HG03280 (cell line): ENCODE results near the gene CEP44.
A peak's percentile ranks its signal among the peaks of the same experiment; 100 is the strongest.
"Not testable (repeated sequence)": the region's sequence is repeated elsewhere in the genome, so short reads cannot be mapped to it uniquely, and the experiment has no call there.

Source experiments
- ATAC-seq: cut with Tn5 transposase; IDR thresholded peaks from one replicate; pipeline ENCODE4 v1.9.1; 2021; ENCODE audit warnings: mild to moderate bottlenecking, moderate library complexity; ENCODE audit not compliant: unreplicated experiment

The CEP44 gene

DNA sequence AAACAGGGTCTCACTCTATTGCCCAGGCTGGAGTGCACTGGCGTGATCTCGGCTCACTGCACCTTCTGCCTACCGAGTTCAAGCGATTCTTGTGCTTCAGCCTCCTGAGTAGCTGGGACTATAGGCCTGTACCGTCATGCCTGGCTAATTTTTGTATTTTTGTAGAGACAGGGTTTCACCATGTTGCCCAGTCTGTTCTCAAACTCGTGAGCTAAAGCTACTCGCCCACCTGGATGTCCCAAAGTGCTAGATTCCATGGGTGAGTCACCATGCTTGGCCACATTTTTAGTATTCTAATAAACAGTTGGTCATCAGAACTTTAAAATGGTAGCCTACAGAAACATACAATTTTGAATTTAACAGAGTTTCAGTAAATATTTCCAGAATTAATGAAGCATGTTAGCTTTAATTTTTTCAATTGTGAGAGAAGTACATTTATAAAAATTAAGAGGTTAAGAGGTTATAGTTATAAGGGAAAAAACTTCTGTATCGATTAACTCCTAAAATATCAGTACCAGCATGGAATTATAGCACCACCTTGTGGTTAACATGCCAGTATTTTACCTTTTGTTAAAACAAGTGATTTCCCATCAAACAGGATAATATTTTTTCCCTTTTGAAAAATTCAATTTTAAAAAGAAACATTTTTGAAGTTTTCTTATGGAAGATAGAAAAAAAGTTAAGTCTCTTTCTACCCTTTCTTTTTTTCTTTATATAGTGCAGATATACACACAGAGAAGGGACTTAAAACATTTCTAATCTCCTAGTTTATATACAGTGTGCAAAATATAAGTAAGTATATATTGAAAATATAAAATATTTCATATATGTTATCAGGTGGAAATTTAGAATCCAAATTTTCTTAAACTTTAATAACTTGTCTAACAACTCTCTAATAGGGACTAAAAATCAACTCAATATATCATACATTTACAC, 35.4 kb downstream of the CEP44 start:
- no peak for ATAC-seq

DNA sequence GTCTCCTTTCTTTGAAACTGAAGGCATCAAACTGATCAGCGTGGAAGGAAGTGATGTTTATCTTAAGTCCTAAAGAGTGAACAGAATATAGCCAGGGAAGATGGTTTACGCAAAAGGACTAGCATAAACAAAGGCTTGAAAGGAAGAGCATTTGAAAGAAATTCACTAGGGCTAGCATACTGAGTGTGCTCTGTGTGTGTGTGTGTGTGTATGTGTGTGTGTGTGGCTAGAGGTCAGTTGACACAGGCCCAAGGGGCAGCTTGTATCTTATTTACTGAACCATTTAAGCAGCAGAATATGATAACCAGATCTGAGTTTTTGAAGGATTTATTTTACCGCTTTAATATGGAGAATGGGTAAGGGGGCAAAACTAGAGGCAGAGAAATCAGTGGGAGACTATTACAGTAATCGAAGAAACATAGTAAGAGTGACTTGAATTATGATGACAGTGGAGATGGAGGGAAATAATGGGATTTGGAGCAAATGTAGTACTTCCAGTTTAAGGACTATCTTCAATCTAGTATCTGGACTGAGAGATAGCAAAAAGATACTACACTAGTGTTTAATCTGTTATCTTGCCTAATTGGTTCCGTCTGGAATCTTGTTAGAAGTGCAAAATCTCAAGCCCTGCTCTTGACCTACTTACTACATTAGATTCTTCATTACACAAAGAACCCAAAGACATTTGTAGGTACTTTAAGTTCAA, 36.9 kb downstream of the CEP44 start:
- ATAC-seq, result no peak

DNA sequence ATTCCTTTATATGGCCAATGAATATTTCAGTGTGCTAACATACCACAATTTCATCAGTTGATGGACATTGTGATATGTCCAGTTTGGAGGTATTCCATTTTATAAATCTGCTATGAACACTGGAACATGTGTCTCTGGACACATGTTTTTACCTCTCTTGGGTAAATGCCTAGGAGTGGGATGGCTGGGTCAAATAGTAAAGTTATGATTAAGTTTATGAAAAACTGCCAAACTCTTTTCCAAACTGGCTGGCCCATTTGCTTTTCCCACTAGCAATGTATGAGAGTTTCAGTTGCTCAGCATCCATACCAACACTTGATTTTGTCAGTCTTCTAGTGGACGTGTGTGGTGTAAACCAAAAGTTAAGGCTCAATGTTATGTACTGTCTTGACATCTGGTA, 40.5 kb downstream of the CEP44 start:
- no peak for ATAC-seq

DNA sequence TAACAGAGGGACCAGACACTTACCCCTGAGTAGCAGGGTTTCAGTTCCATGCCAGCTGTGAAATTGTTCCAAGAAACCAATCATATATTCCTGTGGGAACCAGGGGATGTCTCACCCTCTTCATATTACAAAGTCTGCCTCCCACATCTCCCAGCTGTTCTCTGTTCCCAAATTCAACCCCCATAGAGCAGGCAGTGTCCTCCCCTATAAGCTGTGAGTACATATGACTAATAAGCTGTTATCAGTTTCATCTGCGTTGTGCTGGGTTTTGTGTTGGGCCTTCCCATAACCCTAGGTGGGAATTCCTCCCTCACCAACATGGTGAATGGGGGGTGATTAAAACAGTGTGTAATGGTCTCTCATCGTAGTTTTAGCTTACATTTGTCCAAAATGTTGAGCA, 41.0 kb downstream of the CEP44 start:
- no peak for ATAC-seq

DNA sequence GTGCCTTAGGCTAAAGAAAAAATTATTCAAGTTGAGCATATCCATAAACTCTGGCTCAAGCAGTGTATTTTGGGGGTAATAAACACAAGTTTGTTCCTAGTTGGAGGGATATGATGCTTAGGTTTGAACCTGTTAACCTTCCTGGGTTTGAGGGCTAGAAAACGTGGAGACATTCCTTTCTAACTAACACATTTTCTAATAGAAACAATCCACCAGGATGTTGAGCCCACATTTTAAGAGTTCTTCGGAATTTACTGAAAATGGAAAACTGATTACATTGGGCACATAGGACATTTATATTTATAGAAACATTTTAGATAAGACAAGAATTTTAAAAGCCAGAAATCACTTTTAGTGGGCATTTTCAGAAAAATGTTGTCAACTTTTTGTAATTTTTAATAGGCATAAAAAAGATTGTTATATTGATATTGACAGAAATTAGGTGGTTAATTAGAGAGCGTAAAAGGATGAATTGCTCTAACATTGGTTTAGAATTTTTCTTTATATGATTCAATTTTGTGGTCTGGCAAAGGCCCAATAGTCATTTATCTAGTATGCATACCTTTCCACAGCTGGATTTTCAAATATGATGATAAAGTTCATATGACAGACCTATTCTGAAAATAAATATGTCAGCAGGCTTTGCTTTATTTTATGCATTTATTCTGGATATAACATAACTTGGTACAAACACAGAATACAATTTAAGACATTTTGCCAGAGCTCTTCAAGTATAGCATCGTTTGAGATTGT, 49.2 kb downstream of the CEP44 start:
- no peak for ATAC-seq

DNA sequence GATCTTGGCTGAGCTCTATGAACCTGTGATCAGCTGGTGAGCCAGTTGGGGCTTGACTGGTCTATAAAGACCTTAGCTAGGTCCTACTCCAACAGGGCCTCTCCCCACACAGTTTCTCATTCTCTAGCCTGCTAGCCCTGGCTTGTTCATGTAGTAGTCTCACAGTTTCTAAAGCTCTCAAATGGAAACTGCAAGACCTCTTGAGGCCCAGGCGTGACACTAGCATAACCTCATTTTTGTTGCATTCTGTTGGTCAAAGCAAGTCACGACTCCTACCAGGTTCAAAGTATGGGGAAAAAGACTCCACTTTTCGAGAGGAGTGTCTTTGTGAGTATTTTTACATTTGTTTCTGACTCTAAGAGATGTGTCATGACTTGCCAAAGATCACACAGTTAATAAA, 50.9 kb downstream of the CEP44 start:
- ATAC-seq, result peak; percentile 98

DNA sequence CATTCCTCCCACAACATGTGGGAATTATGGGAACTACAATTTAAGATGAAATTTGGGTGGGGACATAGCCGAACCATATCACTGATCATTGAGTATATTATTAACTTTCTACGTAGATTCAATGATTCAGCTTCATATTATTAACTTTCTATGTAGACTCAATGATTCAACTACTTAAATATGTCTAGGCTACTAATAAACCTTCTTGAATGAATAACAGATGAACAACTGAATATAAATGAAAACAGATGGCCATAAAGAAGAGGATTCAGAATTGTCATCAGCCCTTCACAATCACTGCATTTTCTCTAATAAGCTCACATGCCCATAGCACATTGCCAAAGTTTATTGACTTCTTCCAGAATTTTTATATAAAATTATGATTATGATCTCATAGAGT, 57.0 kb downstream of the CEP44 start:
- no peak for ATAC-seq

DNA sequence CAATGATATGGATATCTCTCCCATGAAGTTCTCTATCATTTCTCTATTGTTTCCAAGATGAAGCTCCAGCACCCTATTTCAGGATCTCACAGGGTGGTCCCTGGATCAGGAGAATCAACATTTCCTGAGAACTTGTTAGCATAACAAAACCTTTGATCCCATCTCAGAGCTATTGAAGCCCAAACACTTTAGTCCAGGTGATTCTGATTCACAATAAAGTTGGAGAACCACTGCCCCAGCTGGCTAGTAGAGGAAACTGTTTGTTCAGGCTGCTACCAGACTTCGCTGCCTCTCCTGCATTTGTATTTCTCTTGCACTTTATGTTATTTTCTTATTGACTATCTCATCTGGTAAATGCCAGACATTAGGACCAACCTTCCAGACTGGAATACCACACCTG, 65.4 kb downstream of the CEP44 start:
- no peak for ATAC-seq

DNA sequence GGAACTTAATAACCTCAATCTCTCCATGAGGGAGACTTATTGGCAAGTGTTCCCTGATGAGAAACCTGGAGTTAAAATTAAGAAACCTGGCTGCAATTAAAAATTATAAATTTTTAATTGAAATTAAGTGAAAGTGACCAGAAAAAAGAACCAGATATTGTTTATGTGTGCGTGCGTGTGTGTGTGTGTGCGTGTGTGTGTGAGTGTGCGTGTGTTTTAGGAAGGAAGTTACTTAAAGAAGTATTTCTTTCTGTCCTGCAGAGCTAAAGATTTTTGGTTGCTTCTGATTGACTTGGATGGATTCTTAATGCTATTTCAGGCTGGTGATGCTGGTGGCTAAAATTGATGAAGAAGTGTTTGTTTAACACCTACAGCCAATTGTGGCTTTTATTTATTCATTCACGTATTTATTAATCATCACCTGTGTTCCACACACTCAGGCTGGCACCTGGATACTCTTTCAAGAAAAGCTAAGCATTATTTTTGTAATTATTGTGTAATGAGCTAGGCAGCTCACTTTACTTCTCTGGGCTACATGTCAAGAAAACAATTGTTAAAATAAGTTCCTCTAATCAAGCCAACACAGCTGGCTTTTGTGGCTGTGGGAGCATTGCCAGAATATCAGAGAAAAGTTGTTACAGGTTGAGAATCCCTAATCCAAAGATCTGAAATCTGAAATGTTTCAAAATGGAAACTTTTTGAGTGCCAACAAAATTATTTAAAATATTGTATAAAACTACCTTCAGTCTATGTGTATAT, 68.5 kb downstream of the CEP44 start:
- ATAC-seq, result no peak

DNA sequence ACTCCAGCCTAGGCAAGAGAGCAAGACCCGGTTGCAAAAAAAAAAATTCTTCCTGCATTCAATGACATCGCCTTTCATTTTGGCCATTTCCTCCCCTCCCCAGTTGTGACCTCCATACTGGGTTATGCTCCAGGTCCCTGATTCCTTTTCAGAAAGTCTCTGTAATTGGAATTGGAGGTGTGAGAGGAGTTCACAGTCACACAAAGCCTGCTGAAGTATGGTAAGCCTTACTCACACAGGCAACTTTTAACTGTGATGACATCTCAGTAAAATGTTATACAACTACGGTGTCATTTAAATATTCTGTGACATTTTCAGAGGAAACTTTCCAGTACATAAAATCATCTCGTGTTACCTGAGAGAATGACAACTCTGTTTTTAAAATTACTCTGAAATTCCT, 73.6 kb downstream of the CEP44 start:
- ATAC-seq, result no peak

DNA sequence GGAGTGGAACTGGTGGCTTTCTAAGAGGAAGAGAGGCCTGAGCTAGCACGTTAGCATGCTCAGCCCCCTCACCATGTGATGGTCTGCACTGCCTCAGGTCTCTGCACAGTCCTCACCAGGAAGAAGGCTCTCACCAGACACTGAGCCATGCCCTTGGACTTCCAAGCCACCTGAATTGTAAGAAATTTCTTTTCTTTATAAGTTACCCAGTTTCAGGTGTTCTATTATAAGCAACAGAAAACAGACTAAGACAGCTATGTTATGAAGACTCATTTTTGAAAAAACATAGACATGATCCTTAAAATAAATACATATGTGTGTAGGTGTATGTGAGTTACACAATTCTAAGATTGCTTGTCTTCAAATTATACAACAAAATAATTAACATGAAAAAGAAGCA, 74.7 kb downstream of the CEP44 start:
- peak; percentile 48 for ATAC-seq

DNA sequence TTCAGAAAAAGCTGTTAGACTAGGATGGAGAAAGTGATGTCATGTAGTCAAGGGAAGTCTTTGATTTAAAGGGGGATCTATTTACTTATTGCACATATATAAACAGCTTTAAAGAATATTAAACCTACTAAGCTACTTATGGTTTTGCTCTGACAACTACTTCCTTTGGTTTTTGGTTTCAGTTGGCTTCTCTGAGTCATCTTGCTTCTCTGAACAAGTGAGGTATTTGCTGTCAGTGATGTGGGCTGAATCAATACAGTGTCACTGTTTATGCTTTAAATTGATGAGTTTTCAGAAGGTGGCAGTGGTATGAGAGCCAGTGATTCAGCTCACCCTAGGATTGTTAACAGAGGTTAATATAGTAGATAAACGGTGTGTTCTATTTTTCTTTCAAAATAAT, 75.1 kb downstream of the CEP44 start:
- peak; percentile 98 for ATAC-seq

DNA sequence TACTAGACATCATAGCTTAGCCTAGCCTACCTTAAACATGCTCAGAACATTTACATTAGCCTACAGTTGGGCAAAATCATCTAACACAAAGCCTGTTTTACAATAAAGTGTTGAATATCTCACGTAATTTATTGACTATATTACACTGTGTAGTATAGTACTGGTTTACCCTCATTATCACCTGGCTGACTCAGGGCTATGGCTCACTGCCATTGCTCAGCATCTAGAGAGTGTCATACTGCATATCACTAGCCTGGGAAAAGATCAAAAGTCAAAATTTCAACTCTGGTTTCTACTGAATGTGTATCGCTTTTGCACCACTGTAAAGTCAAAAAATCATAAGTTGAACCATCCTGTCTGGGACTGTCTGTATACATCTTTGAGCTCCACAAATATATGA, 78.6 kb downstream of the CEP44 start:
- ATAC-seq, result no peak

DNA sequence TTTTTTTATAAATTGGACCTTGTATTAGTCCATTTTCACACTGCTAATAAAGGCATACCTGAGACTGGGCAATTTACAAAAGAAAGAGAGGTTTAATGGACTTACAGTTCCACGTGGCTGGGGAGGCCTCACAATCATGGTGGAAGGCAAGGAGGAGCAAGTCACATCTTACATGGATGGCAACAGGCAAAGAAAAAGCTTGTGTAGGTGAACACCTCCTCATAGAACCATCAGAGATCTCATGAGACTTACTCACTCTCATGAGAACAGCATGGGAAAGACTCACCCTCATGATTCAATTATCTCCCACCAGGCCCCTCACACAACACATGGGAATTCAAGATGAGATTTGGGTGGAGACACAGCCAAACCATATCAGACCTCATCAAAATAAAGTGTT, 80.1 kb downstream of the CEP44 start:
- ATAC-seq, result not testable (repeated sequence)

DNA sequence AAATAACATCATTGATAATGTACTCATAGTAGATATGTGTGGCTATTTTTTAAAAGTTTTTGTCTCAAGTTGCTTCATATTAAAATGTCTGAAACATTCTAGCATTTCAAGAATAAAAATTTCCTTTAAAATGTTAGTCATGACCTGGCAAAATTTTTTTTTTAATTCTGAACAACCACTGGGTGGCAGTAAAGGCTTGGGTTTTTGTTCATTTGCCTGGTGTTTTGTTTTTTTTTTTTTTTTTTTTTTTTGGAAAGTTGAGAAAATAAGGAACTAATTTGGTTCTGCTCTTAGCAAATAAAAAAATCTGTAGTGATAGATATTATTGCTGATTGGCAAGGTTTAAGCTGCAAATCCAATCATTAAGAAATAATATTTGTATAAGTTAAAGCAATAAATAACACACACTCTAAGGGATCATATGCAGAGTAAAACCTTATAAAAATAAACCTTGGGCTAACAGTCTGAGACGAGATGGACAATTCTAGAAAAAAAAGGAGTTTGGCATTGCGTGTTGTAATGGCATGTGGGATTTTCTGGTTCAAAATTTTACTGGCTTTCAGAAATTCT, 81.4 kb downstream of the CEP44 start:
- no peak for ATAC-seq

DNA sequence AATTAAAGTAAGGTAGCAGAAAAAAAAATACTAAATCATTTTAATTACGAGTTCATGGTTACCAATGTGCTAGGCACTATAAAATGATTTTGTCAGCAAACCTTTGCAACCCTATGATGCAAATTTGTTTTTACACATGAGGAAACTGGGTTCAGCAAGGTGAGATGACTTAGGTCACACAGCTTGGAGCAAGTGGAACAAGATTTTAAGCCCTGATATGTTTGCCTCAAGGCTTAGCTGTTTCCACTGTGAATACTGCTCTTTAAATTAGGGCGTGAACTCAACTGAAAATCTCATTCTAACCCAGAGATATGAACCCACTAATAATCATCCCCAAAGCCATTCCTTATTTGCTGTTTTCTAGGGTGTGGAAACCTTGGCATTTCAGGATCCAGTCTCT, 86.3 kb downstream of the CEP44 start:
- no peak for ATAC-seq

DNA sequence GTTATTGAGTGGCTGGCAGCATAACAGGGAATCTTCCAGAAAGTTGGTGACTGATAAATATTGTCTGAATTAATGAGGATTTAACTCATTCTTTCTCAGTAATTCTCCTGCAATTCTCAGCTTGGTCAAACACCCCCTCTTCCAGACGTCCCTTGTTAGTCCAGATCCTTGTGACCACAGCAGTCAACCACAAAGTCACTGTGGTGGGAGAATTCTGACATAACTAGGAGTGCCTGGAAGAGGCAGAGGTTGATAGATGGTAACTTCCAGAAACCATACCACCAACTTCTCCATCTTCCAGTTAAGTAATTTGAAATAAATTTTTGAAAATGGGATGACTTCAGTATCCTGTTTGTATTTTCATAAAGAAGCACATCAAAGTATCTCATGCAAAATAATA, 90.1 kb downstream of the CEP44 start:
- no peak for ATAC-seq

DNA sequence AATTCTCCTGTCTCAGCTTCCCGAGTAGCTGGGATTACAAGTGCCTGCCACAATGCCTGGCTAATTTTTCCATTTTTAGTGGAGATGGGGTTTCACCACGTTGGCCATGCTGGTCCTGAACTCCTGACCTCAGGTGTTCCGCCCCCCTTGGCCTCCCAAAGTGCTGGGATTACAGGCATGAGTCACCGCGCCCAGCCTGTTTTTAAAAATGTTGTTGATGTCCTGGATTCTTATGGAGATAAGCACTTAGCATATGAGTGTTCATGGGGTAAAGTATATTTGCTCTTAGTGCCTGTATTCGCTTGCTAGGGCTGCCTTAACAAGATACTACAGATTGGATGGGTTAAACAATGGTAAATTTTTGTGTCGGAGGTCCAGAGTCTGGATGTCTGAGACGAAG, 91.7 kb downstream of the CEP44 start:
- no peak for ATAC-seq

DNA sequence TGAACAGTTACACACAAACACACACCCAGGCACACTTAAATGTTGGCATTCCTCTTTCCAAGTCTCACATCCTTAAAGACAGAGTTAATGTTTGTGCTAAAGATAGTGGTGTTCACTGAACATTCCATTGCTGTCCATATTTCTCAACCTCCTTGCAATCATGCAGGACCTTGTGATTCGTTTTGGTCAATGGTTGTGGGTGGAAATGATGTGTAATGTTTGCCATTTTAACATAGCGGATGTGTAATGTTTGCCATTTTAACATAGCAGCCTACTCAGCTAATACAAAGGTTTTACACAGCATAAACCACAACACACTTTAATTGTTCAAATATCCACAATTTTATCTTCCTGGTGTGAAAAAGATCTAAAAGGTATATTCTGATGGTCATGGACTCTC, 93.9 kb downstream of the CEP44 start:
- ATAC-seq, result no peak

DNA sequence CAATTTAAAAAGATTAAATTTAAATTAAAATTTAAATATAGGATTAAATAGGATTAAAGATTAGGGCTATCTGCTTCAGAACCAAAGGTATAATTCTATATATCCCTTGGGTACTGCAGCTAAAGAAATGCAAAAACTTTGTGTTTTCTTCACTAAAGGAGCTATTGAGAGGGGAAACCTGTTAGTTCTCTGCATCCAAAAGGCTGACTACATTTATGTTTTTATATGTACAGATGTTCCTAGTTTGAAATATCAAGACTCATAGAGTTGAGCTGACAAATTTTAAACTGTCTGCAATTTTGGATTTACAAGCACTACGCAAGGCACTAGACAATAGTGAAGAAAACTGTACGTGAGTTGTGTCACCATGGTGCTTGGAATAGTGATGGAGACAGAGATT, 95.2 kb downstream of the CEP44 start:
- no peak for ATAC-seq

DNA sequence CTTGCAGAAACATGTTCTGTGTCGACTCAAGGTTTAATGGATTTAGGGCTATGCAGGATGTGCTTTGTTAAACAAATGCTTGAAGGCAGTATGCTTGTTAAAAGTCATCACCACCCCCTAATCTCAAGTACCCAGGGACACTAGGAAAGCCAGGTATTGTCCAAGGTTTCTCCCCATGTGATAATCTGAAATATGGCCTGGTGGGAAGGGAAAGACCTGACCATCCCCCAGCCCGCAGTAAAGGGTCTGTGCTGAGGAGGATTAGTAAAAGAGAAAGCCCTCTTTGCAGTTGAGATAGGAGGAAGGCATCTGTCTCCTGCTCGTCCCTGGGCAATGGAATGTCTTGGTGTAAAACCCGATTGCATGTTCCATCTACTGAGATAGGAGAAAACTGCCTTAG, 96.5 kb downstream of the CEP44 start:
- ATAC-seq, result not testable (repeated sequence)
